Stimulated activated naive CD4-positive, alpha-beta T cell treated with Interleukin-2 at 50 U/mL for 16 hours (primary cell): ENCODE data around the gene ZNF556.
A peak's percentile ranks its signal among the peaks of the same experiment; 100 is the strongest.
"Not testable (repeated sequence)": the region's sequence is repeated elsewhere in the genome, so short reads cannot be mapped to it uniquely, and the experiment has no call there.

ENCODE experiments used
- DNase-seq: peaks from one replicate; lab custom pipeline; 2025; lab: John Stamatoyannopoulos, UW

ZNF556 gene

DNA sequence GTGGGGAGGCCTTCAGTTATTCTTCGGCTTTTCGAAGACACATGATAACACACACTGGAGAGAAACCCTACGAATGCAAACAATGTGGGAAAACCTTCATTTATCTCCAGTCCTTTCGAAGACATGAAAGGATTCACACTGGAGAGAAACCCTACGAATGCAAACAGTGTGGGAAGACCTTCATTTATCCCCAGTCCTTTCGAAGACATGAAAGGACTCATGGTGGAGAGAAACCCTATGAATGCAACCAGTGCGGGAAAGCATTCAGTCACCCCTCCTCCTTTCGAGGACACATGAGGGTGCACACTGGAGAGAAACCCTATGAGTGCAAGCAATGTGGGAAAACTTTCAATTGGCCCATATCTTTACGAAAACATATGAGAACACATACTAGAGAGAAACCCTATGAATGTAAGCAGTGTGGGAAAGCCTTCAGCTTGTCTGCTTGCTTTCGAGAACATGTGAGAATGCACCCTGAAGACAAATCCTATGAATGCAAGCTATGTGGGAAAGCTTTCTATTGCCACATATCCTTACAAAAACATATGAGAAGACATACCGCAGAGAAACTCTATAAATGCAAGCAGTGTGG, 14.0 kb upstream of the ZNF556 start:
- DNase-seq = no peak

- DNase-seq = no peak
Measured at GRCh38 chr19:2854849-2855248, 12.3 kb upstream of the ZNF556 start.

- no peak for DNase-seq
Measured at GRCh38 chr19:2856457-2857050, 10.6 kb upstream of the ZNF556 start.

DNA sequence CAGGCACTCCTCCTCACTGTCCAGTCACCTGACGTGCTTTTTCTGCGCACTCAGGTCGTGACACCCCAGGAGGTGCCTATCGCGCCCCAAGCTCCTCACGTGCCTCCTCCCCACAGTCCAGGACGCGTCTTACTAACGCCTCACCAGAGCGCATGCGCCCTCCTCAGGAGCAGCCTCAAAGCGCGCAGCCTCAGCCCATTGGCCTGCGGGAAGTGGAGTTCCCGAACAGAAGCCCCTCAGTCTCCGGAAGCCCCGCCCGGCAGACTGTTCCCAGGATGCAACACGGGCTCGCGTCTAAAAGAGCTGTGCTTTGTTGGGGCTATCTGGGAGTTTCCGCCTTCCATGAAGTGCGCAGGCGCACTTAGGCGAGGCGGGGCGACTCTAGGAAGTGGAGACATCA, 8.3 kb upstream of the ZNF556 start:
- no peak for DNase-seq

DNA sequence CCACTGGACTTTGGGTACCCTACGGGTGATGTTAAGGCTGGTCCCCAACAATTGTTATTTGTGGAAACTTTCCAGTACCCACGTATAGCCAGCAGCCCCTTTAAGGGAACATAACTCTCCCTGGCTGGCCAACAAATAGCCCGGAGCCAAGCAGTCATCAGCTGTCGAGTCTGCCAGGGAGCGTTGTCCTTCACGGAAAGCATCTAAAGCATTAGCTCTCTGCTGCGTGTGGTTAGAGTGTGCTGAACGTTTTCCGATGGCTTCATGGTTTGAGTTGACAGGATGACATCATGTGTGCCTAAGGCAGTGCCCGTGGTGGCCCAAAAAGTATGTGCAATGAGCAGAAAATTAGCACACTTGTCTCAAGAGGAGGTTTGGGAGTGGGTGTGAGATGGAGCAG, 3.3 kb upstream of the ZNF556 start:
- DNase-seq = no peak

DNA sequence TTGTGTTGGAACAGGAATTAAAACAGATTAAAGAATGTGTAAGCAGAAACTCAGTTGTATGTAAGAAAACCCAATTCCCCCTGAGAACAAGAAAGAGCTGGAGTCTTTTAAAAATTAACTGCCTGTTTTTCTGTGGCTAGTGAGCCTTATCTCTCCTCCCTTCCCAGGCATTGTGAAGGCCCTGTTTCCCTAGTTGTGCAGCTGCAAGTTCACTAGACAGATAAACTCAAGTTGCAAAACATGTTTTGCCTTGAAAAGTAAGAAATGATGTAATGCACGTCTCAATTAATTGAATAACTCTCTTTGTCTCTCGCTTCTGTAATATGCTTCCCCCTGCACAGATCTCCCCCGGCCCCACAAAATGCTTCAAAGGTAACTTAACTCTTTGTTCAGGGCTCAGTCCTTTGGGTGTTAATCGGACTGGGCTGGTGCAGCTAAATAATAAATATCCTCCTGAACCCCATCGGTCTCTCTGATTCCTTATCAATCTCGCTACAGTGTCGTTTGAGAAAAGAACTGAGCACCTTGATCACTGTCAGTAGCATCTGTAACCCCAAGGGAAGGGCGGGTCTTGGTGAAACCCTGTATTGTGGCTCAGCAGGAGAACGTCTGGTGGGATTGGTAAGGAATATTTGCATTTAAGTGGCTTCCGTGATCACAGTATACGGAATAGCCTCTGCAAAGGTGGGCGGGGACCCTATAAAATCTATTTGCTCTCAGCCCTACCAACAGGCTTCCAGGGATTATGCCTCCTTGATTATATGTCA, 1.6 kb upstream of the ZNF556 start:
- DNase-seq = no peak

DNA sequence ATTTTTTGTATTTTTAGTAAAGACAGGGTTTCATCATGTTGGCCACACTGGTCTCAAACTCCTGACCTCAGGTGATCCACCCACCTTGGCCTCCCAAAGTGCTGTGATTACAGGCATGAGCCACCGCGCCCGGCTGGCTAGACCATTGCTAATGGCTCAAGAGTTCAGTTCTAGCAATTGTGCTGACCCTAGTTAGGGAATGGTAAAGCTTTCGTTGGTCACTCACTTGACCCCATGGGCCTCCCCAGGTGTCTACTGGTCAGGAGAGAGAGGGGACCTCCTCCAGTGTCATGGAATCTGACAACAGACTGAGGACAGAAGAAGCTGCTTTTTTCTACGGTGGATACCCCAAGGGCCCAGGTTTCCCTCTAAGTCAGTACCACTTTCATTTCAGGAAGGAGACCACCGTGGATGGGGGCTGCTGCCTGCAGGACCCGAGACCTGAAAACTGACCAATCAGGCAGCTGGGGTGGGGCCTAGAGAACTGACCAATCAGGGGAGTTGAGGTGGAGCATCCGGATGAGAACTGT, 575 bp upstream of the ZNF556 start:
- no peak for DNase-seq

DNA sequence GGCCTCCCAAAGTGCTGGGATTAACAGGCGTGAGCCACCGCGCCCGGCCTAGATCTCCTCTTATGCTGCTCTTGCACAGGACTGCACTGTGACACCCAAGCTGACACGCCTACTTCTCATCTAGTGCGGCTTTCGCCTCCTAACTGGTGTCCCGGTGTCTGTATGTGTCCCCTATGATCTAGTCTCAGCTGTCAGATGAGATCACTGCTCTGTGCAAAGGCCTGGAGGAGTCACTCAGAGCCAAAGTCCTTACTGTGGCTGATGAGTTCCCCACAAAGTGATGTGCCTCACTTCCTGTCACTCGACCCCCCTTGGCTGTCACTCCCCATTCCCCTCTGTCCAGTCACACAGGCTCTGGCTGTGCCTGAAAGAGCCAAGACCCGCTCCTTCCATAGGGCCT, 2.5 kb downstream of the ZNF556 start:
- no peak for DNase-seq

GRCh38 chr19:2872175-2872574, 5.0 kb downstream of the ZNF556 start:
- not testable (repeated sequence) for DNase-seq

DNA sequence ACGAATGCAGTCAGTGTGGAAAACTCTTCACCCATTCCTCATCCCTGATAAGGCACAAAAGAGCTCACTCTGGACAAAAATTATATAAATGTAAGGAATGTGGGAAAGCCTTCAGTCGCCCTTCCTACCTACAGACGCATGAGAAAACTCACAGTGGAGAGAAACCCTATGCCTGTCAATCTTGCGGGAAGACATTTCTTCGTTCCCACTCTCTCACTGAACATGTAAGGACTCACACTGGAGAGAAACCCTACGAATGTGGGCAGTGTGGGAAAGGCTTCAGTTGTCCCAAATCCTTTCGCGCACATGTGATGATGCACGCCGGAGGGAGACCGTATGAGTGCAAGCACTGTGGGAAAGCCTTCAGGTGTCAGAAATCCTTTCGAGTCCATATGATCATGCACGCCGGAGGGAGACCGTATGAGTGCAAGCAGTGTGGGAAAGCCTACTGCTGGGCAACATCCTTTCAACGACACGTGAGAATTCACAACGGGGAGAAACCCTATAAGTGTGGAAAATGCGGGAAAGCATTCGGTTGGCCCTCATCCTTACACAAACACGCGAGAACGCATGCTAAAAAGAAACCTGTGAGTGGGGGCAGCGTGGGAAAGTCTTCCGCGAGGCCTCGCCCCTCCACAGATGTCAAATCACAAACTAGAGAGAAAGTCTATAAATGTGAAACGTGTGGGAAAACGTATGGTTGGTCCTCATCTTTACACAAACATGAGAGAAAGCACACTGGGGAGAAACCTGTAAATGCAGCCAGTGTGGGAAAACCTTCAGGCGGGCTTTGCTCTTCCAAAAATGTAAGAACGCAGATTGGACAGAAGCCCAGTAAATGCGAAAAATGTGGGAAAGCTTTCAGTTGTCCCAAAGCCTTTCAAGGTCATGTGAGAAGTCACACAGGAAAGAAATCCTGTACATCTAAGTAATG, 10.5 kb downstream of the ZNF556 start:
- no peak for DNase-seq

DNA sequence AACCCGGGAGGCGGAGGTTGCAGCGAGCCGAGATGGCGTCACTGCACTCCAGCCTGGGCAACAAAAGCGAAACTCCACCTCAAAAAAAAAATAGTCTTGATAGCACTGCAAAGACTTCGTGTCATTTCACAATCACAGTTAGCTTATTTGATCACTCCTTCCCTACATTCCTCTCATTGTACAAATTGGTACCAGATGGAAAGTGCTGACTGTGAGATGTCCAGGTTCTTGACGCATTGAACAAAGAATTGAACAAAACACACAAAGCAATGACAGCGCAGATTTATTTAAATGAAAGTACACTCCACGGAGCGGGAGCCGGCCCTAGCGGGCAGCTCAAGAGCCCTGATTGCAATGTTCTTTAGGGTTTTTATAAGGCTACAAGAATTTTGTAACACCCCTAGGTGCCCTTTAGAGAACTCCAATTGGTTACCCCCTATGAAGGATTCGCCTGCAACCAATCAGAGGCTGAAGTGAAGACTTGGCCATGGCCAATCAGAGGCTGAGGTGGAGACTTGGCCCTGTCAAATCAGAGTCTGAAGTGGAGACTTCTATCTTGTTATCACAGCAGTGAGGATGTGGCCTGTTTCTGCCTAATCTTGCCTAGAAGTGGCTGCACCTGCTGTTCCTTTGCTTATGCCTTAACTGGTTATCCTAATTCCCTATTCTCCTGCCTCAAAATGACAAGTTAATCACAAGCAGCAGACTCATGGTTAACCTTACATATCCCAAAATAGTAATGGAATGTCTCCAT, 16.7 kb downstream of the ZNF556 start:
- no peak for DNase-seq

- no peak for DNase-seq
Measured at GRCh38 chr19:2885736-2886135, 18.6 kb downstream of the ZNF556 start.

- DNase-seq = no peak
Measured at GRCh38 chr19:2887391-2887914, 20.3 kb downstream of the ZNF556 start.

DNA sequence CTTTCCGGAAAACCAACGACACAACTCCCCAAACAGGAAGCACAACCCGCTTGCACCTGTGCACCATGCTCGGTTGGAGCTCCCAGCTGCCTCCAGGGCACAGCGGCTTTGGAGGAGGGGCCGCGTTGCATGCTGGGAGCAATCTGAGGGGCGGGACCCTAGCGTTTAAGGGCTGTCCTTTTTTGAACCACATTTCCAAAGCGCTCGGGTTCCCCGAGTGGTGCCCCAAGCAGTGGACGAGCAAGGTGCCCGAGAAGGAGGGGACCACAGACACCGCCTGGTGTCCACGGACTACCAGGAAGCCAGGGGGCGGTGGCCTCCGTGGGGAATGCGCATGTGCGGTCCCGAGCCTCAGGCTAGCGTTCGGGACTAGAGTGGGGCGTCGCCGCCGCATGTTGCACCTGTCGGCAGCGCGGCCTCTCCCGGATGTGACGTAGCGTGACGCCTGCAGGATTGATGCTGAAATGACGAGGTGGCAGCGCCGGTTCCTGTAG, 21.6 kb downstream of the ZNF556 start:
- DNase-seq = peak; percentile 37

DNA sequence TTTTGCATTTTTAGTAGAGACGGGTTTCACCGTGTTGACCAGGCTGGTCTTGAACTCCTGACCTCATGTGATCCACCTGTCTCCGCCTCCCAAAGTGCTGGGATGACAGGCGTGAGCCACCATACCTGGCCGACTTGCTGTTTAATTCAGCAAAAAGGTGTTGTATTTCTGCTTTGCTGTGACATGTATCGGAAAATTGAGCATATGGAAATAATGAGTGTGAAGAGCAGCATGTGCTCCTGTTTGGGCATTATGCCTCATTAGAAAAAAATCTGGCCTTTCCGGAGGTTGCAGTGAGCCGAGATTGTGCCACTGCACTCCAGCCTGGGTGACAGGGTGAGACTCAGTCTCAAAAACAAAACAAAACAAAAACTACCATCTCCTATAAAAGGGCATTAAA, 23.4 kb downstream of the ZNF556 start:
- not testable (repeated sequence) for DNase-seq

GRCh38 chr19:2896694-2897093, 29.6 kb downstream of the ZNF556 start:
- DNase-seq = no peak

DNA sequence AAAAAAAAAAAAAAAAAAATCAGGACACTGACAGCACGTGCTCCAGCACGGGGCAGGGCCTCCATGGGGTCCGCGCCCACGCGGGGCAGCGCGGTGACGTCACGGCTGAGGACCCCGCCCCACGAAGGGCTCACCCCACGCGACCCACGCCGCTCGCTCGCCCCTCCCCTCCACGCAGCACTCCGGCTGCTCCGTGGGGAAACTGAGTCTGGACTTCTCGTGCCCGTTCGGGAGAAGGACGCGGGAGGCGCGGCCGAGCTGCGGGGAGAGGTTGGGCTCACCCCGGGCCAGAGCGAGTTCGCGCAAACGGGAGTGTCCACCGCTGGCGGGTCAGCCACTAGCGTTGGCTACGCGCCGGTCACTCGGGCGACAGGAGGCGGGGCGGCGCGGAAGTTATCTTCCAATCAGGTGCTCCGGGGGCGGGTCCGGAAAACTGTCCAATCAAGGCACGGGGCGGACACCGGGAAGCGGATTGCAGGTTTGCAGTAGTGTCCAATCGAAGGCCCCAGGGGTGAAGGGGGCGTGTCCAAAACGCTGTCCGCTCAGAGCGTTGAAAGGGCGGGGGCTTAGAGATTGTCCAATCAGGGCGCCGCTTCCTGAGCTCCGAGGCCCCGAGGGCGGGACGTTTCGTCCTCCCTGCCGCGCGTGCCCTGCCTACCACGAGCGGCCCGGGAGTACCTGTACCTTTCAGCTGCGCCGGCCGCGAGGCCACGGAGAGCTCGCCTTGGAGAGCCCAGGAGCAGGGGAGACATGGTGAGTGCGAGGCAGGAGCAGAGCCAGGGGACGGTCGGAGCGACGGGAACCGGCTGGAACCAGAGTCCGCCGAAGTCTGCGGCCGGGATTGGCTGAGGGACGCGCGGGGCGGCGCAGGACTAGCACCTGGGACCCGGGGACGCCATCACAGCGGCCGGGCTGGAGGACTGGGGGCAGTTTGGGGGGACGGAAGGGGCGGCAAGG, 33.4 kb downstream of the ZNF556 start, which contains the start of gene ZNF57:
Gene ZNF57, plus strand, starts transcription at position 633 of the 957 bp plus-strand sequence. Its CDS starts 118 bp downstream, at position 751.
- peak; percentile 100 for DNase-seq

GRCh38 chr19:2902590-2903218, 35.6 kb downstream of the ZNF556 start:
- DNase-seq = no peak

- DNase-seq = not testable (repeated sequence)
Measured at GRCh38 chr19:2903326-2903725, 36.2 kb downstream of the ZNF556 start.
